GM21360 (cell line): ENCODE measurements around the gene TMEM94.
"Not testable (repeated sequence)": the region's sequence is repeated elsewhere in the genome, so short reads cannot be mapped to it uniquely, and the experiment has no call there.

Experiments
- ATAC-seq: cut with Tn5 transposase; IDR thresholded peaks from one replicate; pipeline ENCODE4 v1.9.1; 2021; ENCODE audit warnings: mild to moderate bottlenecking, moderate library complexity; ENCODE audit not compliant: unreplicated experiment

Gene TMEM94

GRCh38 chr17:75509528-75510258 is 53.3 kb downstream of the TMEM94 start:
- no peak for ATAC-seq

- no peak for ATAC-seq
Observed at GRCh38 chr17:75511270-75511609, 54.8 kb downstream of the TMEM94 start.

DNA sequence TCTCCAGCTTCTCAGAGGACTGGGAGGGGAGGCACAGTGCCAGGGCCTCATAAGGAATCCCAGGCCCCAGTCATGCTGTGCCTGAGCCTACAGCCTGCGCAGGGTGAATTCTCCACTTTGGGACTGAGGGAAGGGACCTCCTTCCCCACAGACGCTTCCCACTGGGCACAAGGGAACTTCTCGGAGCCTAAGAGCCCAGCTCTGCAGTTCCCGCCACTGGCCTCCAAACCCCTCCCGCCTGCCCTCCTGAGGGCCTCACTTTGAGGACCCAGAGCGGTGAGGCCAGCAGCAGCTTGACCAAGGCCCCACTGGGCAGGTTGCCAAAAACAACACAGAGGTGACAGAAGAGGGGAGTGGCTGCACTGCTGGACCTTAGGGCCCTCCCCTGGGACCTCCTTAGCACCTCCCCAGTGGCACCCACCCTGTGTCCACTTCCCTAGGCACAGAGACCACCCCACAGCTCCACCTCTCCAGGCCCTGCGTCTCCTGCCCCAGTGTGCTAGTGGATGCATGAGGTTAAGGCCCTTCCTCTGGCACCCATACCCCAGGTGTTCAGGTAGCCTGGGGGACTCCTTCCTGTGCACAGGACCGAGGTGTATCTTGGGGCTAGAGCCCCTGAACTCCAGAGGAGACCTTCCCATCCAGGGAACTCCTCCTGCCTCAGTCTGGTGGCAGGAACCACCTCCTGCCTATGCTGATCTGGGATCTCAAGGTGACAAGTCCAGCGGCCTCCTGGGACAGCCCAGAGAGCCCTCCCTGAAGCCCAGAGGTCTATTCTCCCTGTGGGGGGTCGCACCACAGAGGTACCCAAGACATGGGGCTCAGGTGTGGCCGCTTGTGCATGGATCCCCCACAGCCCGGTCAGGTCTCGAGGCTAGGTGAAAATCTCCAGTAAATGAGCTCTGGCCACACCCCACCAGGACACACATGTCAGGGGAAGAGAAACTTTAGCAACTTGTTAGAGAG is 55.5 kb downstream of the TMEM94 start:
- no peak for ATAC-seq

- ATAC-seq: no peak
Observed at GRCh38 chr17:75512926-75513640, 56.6 kb downstream of the TMEM94 start.

GRCh38 chr17:75513641-75514000 is 57.2 kb downstream of the TMEM94 start:
- no peak for ATAC-seq

- no peak for ATAC-seq
Observed at GRCh38 chr17:75514299-75514918, 58.0 kb downstream of the TMEM94 start.

DNA sequence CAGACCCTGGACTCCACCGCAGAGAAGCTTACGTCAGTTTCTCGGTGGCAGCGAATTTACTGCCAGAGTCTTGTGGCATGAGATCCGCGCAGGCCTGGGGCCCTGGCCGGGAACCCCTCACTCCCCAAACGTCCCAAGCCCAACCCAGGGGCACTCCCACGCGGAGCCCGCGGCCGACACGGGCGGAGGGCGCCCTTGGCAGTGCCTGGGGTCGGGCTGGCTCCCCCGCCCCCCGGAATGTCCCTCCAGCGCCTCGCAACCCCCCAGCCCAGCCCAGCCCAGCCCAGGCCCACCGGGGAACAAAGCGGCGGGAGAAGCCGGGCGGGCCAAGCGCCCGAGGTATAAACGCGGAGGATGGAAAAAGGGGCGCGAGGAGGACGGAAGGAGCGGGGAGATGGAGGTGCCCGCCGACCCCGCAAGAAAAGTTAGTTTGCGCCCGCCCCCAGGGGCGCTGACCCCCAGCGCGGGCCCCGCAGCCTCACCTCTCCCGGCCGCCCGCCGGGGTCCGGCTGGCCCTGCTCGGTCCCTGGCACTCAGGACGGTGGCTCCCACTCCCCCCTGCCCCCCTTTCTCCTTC is 58.6 kb downstream of the TMEM94 start:
- ATAC-seq: no peak

DNA sequence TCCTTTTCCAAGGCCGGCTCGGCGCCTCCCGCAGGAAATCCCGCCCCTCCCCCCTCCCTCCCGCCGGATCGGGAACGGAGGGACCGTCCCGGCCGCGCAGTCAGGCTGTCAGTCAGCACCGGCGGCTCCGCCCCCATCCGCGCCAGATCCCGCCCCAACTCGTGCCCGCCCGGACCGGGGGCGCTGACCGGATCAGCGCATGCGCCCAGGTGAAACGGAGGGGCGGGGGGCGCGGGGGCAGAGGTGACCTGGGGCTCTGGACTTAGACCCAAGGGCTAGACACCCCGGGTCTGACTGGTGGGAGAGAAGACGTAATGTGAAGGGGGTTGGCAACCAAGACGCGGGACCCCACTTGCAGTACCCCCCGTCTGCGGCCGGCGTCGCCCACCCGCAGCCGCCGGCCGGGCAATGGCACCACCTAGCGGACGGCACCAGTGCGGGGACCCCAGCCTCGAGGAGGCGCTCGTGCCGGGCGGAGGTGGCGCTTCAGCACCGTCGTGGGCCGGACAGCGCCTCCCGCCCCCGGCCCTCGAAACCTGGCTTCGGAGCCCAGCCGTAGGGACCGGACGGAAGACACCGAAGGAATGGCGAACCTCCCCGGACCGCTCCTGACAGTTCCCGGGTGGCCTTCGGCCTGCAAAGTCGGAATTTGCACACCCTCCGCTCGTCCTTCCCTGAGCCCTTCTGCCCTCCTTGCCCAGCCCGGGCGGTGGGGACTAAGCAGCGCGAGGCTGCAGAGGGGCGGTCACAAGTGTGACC is 59.2 kb downstream of the TMEM94 start, which contains the start of gene CASKIN2:
Gene CASKIN2 (minus strand): TSS at position 42 of the 759 bp plus-strand sequence. CDS start 1,733 bp downstream, outside the sequence.
- peak; percentile 40 for ATAC-seq

DNA sequence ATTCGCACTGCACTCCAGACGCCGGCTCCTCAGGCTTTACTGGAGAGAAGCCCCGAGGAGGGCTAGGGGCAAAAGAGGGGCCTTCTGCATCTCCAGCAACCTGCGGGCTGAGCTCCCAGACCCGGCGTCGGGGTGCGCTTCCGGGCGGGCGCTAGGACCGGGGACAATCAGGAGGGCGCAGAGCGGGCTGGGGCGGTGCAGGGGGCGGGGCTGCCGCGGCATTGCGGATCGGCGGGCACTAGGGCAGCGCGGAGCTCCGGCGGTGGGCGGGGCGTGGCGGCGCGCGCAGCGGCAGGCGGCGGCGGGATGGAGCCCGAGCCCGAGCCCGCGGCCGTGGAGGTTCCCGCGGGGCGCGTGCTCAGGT is 59.8 kb downstream of the TMEM94 start, which contains the start of gene TSEN54:
Gene TSEN54 (plus strand): TSS at position 274 of the 364 bp plus-strand sequence. CDS start 33 bp downstream, at position 307.
- ATAC-seq: peak; percentile 61

- peak; percentile 9 for ATAC-seq
Observed at GRCh38 chr17:75516619-75517296, 60.3 kb downstream of the TMEM94 start.

DNA sequence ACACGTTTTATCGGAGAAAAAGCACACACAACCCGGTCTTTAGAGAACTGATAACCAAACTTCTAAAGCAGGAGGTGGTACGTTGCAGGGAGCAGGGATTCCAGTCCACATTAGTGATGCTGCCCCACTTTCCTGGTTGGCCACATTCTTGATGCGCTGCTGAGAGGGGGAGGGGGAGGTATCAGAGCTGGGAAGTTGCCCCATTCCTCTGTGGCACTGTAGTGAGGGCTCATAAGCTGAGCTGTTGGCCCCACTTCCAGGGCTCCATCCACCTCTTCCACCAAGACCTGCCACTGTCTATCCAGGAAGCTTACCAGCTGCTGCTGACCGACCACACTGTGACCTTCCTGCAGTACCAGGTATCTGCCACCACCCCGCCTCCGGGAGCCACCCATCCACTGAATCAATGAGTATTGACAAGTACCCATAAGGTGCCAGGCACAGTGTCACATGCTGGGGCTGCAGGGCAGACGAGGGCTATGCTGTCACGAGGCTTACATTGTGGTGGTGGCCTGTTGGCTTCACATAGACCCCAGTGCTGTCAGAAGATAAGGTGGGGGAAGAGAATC is 60.9 kb downstream of the TMEM94 start:
- ATAC-seq: no peak

GRCh38 chr17:75518201-75518600 is 61.8 kb downstream of the TMEM94 start:
- no peak for ATAC-seq

DNA sequence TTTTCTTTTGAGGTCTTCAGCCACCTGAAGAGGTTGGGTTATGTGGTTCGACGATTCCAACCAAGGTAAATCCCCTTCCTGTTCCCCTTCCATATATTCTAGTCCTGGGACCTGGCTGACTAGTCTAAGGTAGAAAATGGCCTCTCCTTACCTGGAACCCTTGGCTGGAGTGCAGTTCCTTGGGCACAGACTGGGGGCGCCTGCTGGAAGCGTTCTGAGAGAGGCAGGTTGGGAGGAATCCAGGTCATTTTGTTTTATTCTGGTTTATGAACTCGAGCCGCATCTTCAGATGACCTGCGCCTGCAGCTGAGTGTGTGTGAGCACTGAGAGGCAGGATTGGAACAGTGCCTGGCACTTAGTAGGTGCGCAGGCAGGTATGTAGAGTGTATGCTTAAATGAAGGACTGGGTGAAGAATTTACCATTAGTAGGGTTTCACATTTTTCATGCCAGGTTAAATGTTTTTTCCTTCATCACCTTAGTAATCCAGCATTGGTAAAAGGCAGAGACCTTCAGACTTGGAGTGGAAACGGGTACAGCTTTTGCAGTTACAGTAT is 62.6 kb downstream of the TMEM94 start:
- ATAC-seq: no peak

DNA sequence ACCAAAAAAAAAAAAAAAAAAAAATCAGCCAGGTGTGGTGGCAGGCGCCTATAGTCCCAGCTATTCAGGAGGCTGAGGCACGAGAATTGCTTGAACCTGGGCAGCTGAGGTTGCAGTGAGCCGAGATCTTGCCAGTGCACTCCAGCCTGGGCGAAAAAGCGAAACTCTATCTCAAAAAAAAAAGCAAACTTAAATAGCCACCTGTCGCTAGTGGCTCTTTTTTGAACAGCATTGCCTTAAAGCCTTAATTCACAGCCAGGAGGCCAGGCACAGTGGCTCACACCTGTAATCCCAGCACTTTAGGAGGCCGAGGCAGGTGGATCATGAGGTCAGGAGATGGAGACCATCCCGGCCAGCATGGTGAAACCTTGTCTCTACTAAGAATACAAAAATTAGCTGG is 64.0 kb downstream of the TMEM94 start:
- not testable (repeated sequence) for ATAC-seq

DNA sequence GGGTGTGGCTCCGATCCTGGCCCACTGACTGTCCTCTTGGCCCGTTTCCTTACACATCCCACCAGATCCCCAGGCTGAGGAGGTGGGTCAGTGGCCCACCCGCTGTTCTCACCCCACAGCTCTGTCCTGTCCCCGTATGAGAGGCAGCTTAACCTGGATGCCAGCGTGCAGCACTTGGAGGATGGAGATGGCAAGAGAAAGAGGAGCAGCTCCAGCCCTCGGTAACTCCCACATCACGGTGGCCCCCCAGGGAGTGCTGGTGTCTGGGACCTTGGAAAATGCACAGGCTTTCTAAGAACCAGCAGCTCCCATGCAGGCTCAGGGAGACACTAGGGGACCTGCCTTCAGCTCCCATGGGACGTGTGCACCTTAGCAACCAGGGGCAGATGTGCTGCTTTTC is 64.9 kb downstream of the TMEM94 start:
- ATAC-seq: no peak

GRCh38 chr17:75521951-75522727 is 65.7 kb downstream of the TMEM94 start:
- ATAC-seq: no peak

DNA sequence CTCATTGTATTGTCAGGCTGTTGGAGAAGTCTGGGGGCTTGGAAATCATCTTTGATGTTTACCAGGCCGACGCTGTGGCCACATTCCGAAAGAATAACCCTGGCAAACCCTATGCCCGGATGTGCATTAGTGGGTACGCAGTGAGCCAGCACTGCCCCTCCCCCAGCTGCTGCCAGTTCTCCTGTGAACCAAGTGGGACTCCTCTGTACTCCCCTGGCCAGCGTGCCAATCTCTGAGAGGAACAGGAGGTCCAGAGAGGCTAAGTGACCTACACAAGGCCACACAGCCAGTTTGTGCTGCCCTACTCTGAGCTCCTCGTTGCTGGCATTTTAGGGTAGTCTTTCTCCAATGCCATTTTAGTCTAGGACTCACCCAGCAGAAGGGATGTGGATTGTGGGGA is 67.2 kb downstream of the TMEM94 start:
- ATAC-seq: no peak
